BE2C (cell line): ENCODE results near the gene SKI.
"Not testable (repeated sequence)": the region's sequence is repeated elsewhere in the genome, so short reads cannot be mapped to it uniquely, and the experiment has no call there.

Source experiments
- DNase-seq: peaks from one replicate; pipeline ENCODE4 v3.0.0-alpha.2; 2020
- H3K27me3 ChIP-seq: fragments of 250-450 bp; sonication (Bioruptor Pico); 2 replicates; pipeline ENCODE4 v1.5.1; 2020; ENCODE audit warnings: mild to moderate bottlenecking
- H3K36me3 ChIP-seq: fragments of 250-450 bp; sonication (Bioruptor Pico); 2 replicates; pipeline ENCODE4 v1.5.1; 2020; ENCODE audit warnings: mild to moderate bottlenecking
- H3K4me1 ChIP-seq: fragments of 250-450 bp; sonication (Bioruptor Pico); 2 replicates; pipeline ENCODE4 v1.5.1; 2020
- H3K4me3 ChIP-seq: 2 replicates; pipeline ENCODE4 v1.5.1; 2011; ENCODE audit warnings: low read depth, low read length
- H3K9me3 ChIP-seq: fragments of 250-450 bp; sonication (Bioruptor Pico); 2 replicates; pipeline ENCODE4 v1.5.1; 2020
- TF ChIP-seq, protein P1 (sequence below): IDR thresholded peaks from 2 replicates; pipeline ENCODE4 v1.5.1; 2012; ENCODE audit warnings: mild to moderate bottlenecking, low read depth, low read length

The SKI gene

DNA sequence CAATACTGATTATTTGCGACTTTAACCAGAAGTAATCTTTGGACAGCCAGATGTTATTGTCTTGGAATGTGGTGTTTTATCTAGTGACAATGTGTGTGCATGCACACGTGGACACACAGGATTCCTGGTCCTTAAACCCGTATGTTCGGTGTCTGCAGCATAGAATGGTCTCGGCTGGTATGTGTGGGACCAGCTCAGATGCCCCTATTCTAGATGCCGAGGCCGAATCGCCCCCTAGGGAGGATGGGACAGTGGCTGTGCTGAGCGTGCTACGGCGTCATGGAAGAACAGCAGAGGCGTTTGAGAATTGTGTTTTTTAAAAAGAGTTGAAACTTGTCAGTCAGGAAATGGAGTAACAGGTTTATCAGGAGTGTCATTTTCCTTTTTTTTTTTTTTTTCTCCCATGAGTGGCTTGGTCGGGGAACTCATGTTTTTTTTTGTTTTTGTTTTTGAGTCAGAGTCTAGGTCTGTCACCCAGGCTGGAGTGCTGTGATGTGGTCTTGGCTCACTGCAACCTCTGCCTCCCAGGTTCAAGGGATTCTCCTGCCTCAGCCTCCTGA, 30.1 kb downstream of the SKI start:
- Histone ChIP-seq H3K27me3 (no peaks in the 10 kb centered on the region), H3K4me1 (no peaks in the 10 kb centered on the region), H3K4me3 (no peak overlapping the region), H3K9me3 (no peaks in the 10 kb centered on the region), H3K36me3 (0 out of 2 replicates have a peak, but pooled peaks cover 3% of the 10 kb centered on the region)
- TF ChIP-seq, protein P1, sequence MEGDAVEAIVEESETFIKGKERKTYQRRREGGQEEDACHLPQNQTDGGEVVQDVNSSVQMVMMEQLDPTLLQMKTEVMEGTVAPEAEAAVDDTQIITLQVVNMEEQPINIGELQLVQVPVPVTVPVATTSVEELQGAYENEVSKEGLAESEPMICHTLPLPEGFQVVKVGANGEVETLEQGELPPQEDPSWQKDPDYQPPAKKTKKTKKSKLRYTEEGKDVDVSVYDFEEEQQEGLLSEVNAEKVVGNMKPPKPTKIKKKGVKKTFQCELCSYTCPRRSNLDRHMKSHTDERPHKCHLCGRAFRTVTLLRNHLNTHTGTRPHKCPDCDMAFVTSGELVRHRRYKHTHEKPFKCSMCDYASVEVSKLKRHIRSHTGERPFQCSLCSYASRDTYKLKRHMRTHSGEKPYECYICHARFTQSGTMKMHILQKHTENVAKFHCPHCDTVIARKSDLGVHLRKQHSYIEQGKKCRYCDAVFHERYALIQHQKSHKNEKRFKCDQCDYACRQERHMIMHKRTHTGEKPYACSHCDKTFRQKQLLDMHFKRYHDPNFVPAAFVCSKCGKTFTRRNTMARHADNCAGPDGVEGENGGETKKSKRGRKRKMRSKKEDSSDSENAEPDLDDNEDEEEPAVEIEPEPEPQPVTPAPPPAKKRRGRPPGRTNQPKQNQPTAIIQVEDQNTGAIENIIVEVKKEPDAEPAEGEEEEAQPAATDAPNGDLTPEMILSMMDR = no peak
- no peak for DNase-seq

DNA sequence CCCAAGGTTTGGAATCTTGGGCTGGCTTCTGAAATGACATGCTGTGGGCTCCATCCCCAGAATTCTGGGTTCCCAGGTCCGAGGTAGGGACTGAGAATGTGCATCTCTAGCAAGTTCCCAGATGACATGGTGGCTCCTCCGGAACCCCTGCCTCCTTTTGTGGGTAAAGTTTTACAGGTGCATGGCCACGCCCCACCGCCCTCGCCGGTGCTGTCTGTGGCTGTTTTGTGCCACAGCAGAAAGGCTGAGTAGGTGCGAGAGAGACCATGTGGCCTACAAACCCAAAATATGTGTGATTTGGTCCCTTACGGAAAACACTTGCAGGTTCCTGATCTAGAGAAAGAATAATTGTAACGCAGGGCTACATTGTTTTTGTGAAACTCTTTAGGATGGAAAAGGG, 30.9 kb downstream of the SKI start:
- H3K4me3 ChIP-seq = no peak overlapping the region
- no peaks in the 10 kb centered on the region for H3K9me3 ChIP-seq
- no peak for DNase-seq
- TF ChIP-seq, protein P1 = no peak
- no peaks in the 10 kb centered on the region for H3K27me3 ChIP-seq
- H3K36me3 ChIP-seq = no peaks in the 10 kb centered on the region
- H3K4me1 ChIP-seq = no peaks in the 10 kb centered on the region

DNA sequence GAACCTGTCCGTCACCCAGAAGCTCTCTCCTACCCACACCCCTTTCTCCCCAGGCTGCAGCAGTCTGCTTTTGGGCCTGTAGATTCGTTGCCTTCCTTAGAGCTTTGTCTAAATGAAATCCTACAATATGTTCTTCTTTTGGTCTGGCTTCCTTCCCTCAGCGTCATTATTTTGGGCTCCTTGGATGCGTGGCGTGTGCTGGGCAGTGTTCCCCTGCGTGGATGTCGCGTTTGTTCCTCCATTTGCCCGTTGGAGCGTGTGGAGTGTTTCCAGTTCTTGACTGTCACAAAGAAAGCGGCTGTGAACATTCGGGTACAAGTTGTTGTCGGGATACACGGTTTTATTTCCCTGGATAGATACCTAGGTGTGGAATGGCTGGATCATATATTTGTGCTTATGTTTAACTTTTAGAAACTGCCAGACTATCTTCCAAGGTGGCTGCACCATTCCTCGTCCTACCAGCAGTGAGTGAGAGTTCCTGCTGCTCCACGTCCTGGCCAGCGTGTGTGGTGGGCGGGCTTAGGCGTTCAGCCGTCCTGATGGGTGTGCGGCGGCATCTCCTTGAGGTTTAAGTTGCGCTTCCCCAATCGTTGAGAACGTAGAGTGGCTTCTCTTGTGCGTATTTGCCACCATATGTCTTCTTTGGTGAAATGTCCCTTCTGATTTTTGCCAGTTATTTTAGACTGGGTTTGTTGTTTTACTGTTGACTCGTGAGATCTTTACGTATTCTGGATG, 31.7 kb downstream of the SKI start:
- Histone ChIP-seq H3K27me3 (no peaks in the 10 kb centered on the region), H3K4me1 (no peaks in the 10 kb centered on the region), H3K4me3 (no peak overlapping the region), H3K9me3 (no peaks in the 10 kb centered on the region), H3K36me3 (no peaks in the 10 kb centered on the region)
- TF ChIP-seq, protein P1 = no peak
- no peak for DNase-seq

DNA sequence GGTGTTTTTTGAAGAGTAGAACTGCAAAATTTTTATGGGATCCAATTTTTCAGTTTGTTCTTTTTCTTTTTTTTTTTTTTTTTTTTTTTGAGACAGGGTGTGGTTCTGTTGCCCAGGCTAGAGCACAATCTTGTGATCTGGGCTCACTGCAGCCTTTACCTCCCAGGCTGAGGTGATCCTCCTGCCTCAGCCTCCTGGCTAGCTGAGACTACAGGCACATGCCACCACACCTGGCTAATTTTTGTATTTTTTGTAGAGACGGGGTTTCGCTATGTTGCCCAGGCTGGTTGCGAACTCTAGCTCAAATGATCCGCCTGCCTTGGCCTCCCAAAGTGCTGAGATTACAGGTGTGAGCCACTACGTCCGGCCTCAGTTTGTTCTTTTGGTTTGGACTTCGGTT, 32.4 kb downstream of the SKI start:
- H3K9me3 ChIP-seq, DNase-seq, H3K27me3 ChIP-seq, H3K36me3 ChIP-seq, H3K4me1 ChIP-seq, H3K4me3 ChIP-seq: not testable (repeated sequence)

DNA sequence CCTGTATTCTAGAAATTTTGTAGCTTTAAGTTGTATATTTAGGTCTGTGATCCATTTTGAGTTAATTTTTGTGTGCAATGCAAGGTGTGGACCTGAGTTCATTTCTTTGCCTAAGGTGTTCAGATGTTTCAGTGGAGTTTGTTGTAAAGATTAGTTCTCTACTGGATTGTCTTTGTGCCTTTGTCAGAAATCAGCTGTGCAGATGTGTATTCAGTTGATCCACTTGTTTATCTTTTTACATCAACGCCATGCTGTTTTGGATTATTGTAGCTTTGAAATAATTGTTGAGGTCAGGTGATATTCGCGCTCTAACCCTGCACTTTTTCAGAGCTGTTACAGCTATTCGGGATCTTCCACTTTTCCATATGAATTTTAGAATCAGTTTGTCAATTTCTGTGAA, 32.8 kb downstream of the SKI start:
- Histone ChIP-seq H3K27me3 (no peaks in the 10 kb centered on the region), H3K36me3 (no peaks in the 10 kb centered on the region), H3K4me3 (no peak overlapping the region), H3K9me3 (no peaks in the 10 kb centered on the region), H3K4me1 (no peaks in the 10 kb centered on the region)
- TF ChIP-seq, protein P1 = no peak
- no peak for DNase-seq

DNA sequence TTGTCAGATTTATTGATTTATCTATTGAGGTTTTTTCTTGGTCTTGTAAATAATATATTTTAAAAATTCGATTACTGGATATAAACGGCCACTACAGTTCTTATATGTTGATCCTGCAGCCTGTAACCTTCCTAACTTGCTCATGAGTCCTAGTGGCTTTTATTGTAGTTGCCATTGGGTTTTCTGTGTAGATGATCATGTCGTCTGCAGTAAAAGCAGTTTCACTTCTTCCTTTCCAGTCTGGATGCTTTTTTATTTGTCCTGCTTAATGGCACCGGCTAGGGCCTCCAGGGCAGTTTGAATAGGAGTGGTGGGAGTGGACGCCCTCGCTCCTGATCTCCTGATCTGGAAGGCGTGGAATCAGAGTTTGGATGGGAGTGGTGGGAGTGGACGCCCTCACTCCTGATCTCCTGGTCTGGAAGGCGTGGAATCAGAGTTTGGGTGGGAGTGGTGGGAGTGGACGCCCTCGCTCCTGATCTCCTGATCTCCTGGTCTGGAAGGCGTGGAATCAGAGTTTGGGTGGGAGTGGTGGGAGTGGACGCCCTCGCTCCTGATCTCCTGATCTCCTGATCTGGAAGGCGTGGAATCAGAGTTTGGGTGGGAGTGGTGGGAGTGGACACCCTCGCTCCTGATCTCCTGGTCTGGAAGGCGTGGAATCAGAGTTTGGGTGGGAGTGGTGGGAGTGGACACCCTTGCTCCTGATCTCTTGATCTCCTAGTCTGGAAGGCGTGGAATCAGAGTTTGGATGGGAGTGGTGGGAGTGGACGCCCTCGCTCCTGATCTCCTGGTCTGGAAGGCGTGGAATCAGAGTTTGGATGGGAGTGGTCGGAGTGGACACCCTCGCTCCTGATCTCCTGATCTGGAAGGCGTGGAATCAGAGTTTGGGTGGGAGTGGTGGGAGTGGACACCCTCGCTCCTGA, 33.6 kb downstream of the SKI start:
- H3K4me1 ChIP-seq, H3K4me3 ChIP-seq, DNase-seq, H3K27me3 ChIP-seq, H3K36me3 ChIP-seq, H3K9me3 ChIP-seq: not testable (repeated sequence)
